HUDEP-2 (cell line): ENCODE data around the gene DDX31.
A peak's percentile ranks its signal among the peaks of the same experiment; 100 is the strongest.

Experiments used
- DNase-seq, 76 experiments: peaks; one replicate each; lab custom pipeline; 2025; ENCODE audit not compliant: unreplicated experiment in 76 of 76; lab: John Stamatoyannopoulos, UW

DDX31 gene

GRCh38 chr9:132638240-132638639 lies 31.5 kb downstream of the DDX31 start:
- no peak for DNase-seq

GRCh38 chr9:132637801-132638200 lies 32.0 kb downstream of the DDX31 start:
- DNase-seq = no peak

- no peak for DNase-seq
Observed at GRCh38 chr9:132637351-132637750, 32.4 kb downstream of the DDX31 start.

GRCh38 chr9:132634327-132634726 lies 35.5 kb downstream of the DDX31 start:
- no peak for DNase-seq

- DNase-seq = no peak
Observed at GRCh38 chr9:132632413-132633129, 37.2 kb downstream of the DDX31 start.

- DNase-seq = peak in 3 of 76 experiments; percentile 1 to 8 (median 3)
Observed at GRCh38 chr9:132631685-132632084, 38.1 kb downstream of the DDX31 start.

GRCh38 chr9:132631280-132631679 lies 38.5 kb downstream of the DDX31 start:
- no peak for DNase-seq

GRCh38 chr9:132630811-132631210 lies 39.0 kb downstream of the DDX31 start:
- DNase-seq = no peak

- DNase-seq = no peak
Observed at GRCh38 chr9:132630116-132630515, 39.7 kb downstream of the DDX31 start.

GRCh38 chr9:132628746-132629145 lies 41.0 kb downstream of the DDX31 start:
- DNase-seq = no peak

GRCh38 chr9:132627594-132627993 lies 42.2 kb downstream of the DDX31 start:
- DNase-seq = no peak

- no peak for DNase-seq
Observed at GRCh38 chr9:132627106-132627505, 42.7 kb downstream of the DDX31 start.

- DNase-seq = no peak
Observed at GRCh38 chr9:132626285-132626684, 43.5 kb downstream of the DDX31 start.

GRCh38 chr9:132622159-132622558 lies 47.6 kb downstream of the DDX31 start:
- DNase-seq = peak in 4 of 76 experiments; percentile 1 to 25 (median 12)

- no peak for DNase-seq
Observed at GRCh38 chr9:132616725-132617124, 53.1 kb downstream of the DDX31 start.

GRCh38 chr9:132615774-132616173 lies 54.0 kb downstream of the DDX31 start:
- no peak for DNase-seq

GRCh38 chr9:132614324-132614723 lies 55.5 kb downstream of the DDX31 start:
- no peak for DNase-seq

GRCh38 chr9:132610661-132611060 lies 59.1 kb downstream of the DDX31 start:
- no peak for DNase-seq

GRCh38 chr9:132609829-132610228 lies 60.0 kb downstream of the DDX31 start:
- no peak for DNase-seq

GRCh38 chr9:132609184-132609583 lies 60.6 kb downstream of the DDX31 start:
- DNase-seq = no peak

- DNase-seq = no peak
Observed at GRCh38 chr9:132606066-132606465, 63.7 kb downstream of the DDX31 start.

GRCh38 chr9:132605387-132605786 lies 64.4 kb downstream of the DDX31 start:
- DNase-seq = no peak

- DNase-seq = no peak
Observed at GRCh38 chr9:132602207-132602606, 67.6 kb downstream of the DDX31 start.
